Activated CD8-positive, alpha-beta memory T cell treated with anti-CD3 and anti-CD28 coated beads, Interleukin-2, amount 10 ng/mL, durations not matched to agents 7 days and 5 days (primary cell): ENCODE results near the gene CHCHD6. TPM values are rescaled to one million over a fixed set of nuclear protein-coding genes. Genes with fewer than 3 reads are reported as not detected.
A peak's percentile ranks its signal among the peaks of the same experiment; 100 is the strongest.

ENCODE experiments used
- ATAC-seq: fragments of 150-1000 bp; cut with Tn5 transposase; one replicate; pipeline ENCODE4 v1.10.0; 2021; ENCODE audit warnings: moderate library complexity
- CTCF ChIA-PET: fragments of 350-600 bp; sonication (Branson Sonifier 250); formaldehyde crosslinking; loops from one replicate; lab custom pipeline; 2021; ENCODE audit warnings: antibody characterized with exemption; lab: Charles Lee
- DNase-seq: peaks from one replicate; pipeline ENCODE4 v3.0.0-alpha.2; 2020
- H3K27ac Mint-ChIP-seq: one replicate; pipeline ENCODE4 v1.8.0; 2021; ENCODE audit warnings: mild to moderate bottlenecking, mixed read lengths
- H3K27me3 Mint-ChIP-seq: one replicate; pipeline ENCODE4 v1.8.0; 2021; ENCODE audit warnings: mixed read lengths
- H3K36me3 Mint-ChIP-seq: one replicate; pipeline ENCODE4 v1.8.0; 2021; ENCODE audit warnings: mild to moderate bottlenecking, mixed read lengths
- H3K4me1 Mint-ChIP-seq: one replicate; pipeline ENCODE4 v1.8.0; 2021; ENCODE audit warnings: mixed read lengths
- H3K4me3 Mint-ChIP-seq: one replicate; pipeline ENCODE4 v1.8.0; 2021; ENCODE audit warnings: mild to moderate bottlenecking, moderate library complexity, mixed read lengths
- H3K9me3 Mint-ChIP-seq: one replicate; pipeline ENCODE4 v1.8.0; 2022; ENCODE audit warnings: low read depth, mixed read lengths
- total RNA-seq, 2 experiments: library from RNA; stranded (reverse); gene quantifications; one replicate each; pipeline ENCODE4 v1.2.3, GENCODE V29; 2021

Gene CHCHD6
- total RNA-seq, 2 experiments from 2014 or later: 7.7 to 9.0 TPM

DNA sequence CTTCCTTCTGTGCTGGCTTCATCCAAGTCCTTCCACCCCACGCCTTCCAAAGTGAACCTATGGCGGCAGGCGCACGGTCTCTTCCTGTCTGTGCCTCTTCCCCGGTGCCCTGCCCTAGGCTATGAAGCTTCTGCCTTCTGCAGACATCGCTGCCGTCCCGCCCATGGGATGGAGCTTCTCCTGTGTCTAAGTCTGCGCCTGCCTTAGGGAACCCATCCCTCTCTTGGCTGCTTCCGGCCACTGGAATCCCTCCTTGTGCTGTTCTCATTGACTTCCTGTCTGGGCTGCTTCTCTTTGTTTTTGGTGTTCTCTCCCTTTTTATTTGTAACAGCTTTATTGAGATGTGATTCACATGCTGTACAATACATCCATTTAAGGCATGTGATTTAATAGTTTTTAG lies 17.2 kb downstream of the CHCHD6 start:
- Mint-ChIP-seq H3K27ac (no peak overlapping the region), H3K27me3 (no peaks in the 10 kb centered on the region), H3K4me3 (no peak overlapping the region), H3K9me3 (no peaks in the 10 kb centered on the region), H3K4me1 (no peaks in the 10 kb centered on the region), H3K36me3 (peaks cover 2% of the 10 kb centered on the region)
- ATAC-seq: no peak
- DNase-seq: no peak
- CTCF ChIA-PET: interaction anchor here (1.6 kb wide), 1 partner anchor 42 kb away, joined by 3 read pairs; no protein-coding TSS in a partner anchor

DNA sequence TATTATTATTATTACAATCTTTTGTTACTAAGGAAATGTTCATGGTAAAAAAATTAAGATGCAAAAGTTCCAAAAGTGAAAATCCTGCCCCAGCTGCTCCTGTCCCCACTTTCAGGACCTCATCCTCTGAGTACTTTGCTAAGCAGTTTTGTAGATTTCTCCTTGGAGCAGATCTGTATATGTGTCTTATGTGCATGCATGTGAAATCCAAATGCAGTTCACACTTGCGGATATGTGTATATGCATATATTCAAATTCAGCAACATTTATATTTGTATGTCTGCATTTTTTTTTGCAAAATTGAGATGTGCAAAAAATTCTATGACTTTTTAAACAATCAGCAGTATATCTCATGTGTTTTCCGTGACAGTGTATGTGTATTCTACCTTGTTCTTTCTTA lies 19.2 kb downstream of the CHCHD6 start:
- H3K9me3 Mint-ChIP-seq: no peaks in the 10 kb centered on the region
- no peaks in the 10 kb centered on the region for H3K4me1 Mint-ChIP-seq
- no peaks in the 10 kb centered on the region for H3K27me3 Mint-ChIP-seq
- no peak for DNase-seq
- H3K27ac Mint-ChIP-seq: no peak overlapping the region
- peaks cover 2% of the 10 kb centered on the region for H3K36me3 Mint-ChIP-seq
- CTCF ChIA-PET: no interaction called here
- H3K4me3 Mint-ChIP-seq: no peak overlapping the region
- ATAC-seq: no peak

DNA sequence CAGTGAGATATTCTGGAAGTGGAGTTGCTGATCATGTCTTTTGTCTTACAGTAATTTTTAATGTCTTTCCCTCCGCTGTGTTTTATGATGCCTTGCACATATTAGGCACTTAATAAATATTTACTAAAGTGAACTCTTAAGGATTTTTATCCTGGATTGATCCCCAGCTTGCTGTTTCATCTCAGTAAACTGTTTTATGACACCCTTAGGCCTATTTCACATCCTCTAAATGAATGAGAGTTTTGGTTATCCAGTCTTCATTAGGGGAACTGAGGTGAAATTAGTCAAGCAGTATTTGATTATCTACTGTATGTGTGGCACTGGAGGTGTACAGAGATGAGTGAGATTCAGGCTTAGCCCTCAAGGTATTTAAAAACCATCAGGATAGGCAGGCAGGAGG lies 19.8 kb downstream of the CHCHD6 start:
- no peaks in the 10 kb centered on the region for H3K4me1 Mint-ChIP-seq

GRCh38 chr3:126728680-126729079 lies 24.6 kb downstream of the CHCHD6 start:
- CTCF ChIA-PET: no interaction called here
- Mint-ChIP-seq H3K4me1 (peaks cover 11% of the 10 kb centered on the region), H3K27ac (no peak overlapping the region), H3K36me3 (peaks cover 2% of the 10 kb centered on the region), H3K27me3 (no peaks in the 10 kb centered on the region), H3K4me3 (no peak overlapping the region), H3K9me3 (no peaks in the 10 kb centered on the region)
- no peak for ATAC-seq
- no peak for DNase-seq

More for the DNA sequence above, 19.8 kb downstream of the CHCHD6 start:
- H3K9me3 Mint-ChIP-seq: no peaks in the 10 kb centered on the region
- H3K4me3 Mint-ChIP-seq: no peak overlapping the region
- ATAC-seq (no peak), DNase-seq (no peak)
- H3K36me3 Mint-ChIP-seq: peaks cover 2% of the 10 kb centered on the region
- H3K27ac Mint-ChIP-seq: no peak overlapping the region
- CTCF ChIA-PET: no interaction called here
- H3K27me3 Mint-ChIP-seq: no peaks in the 10 kb centered on the region

- DNase-seq: no peak
- Mint-ChIP-seq H3K27me3 (no peaks in the 10 kb centered on the region), H3K9me3 (no peaks in the 10 kb centered on the region), H3K36me3 (no peaks in the 10 kb centered on the region), H3K4me3 (no peak overlapping the region), H3K4me1 (peaks cover 11% of the 10 kb centered on the region), H3K27ac (peak overlapping the region; percentile 62)
- no peak for ATAC-seq
- CTCF ChIA-PET: no interaction called here
These were observed 26.3 kb downstream of the CHCHD6 start for GRCh38 chr3:126730376-126730775.

DNA sequence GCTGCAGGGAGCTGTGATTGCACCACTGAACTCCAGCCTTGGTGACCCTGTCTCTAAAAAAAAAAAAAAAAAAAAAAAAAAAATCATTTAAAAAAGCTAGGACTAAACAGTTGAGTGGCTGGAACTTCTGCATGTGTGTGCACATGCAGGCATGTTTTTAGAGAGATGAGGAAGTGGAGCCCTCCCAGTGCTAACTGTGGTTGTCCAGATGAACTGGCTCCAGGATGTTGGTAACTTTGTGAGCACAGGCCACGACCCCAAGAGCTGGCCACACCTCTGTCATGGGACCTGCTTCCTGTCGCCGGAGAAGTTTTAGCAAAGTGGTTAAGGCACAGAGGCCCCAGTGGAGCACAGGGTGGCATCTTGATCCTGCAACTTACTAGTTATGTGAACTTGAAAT lies 27.0 kb downstream of the CHCHD6 start:
- CTCF ChIA-PET: interaction anchor here (0.7 kb wide), 1 partner anchor 794 kb away, joined by 3 read pairs; no protein-coding TSS in a partner anchor
- Mint-ChIP-seq H3K27me3 (no peaks in the 10 kb centered on the region), H3K4me1 (peaks cover 11% of the 10 kb centered on the region), H3K27ac (peak overlapping the region; percentile 53), H3K4me3 (no peak overlapping the region), H3K9me3 (no peaks in the 10 kb centered on the region), H3K36me3 (no peaks in the 10 kb centered on the region)
- ATAC-seq (peak; percentile 71), DNase-seq (peak; percentile 67)

- Mint-ChIP-seq H3K9me3 (no peaks in the 10 kb centered on the region), H3K36me3 (peaks cover 1% of the 10 kb centered on the region), H3K27ac (no peak overlapping the region), H3K4me3 (no peak overlapping the region), H3K27me3 (no peaks in the 10 kb centered on the region), H3K4me1 (peaks cover 11% of the 10 kb centered on the region)
- ATAC-seq (no peak), DNase-seq (no peak)
- CTCF ChIA-PET: interaction anchor here (1.4 kb wide), 1 partner anchor 250 kb away, joined by 3 read pairs; no protein-coding TSS in a partner anchor
These were observed 28.4 kb downstream of the CHCHD6 start for GRCh38 chr3:126732281-126733060.

DNA sequence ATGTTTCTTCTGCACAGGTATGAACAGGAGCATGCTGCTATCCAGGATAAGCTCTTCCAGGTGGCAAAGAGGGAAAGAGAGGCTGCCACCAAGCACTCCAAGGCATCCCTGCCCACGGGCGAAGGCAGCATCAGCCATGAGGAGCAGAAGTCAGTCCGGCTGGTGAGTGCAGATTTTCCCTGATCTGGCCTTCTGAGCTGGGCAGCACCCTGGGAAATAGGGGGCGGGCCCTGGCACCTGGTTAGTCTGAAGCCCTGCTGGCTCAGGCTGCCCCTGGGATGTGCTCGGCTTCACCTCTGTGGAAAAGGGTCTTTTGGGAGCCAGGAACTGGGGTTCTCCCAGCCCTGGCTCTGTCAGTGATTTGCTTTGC lies 29.0 kb downstream of the CHCHD6 start:
- no peak for DNase-seq
- no peak for ATAC-seq
- CTCF ChIA-PET: interaction anchor here (1.4 kb wide), 1 partner anchor 249 kb away, joined by 3 read pairs; no protein-coding TSS in a partner anchor
- Mint-ChIP-seq H3K4me3 (no peak overlapping the region), H3K4me1 (peaks cover 11% of the 10 kb centered on the region), H3K9me3 (no peaks in the 10 kb centered on the region), H3K27me3 (no peaks in the 10 kb centered on the region), H3K27ac (no peak overlapping the region), H3K36me3 (peaks cover 1% of the 10 kb centered on the region)

GRCh38 chr3:126734106-126734723 lies 30.2 kb downstream of the CHCHD6 start:
- DNase-seq: no peak
- H3K27me3 Mint-ChIP-seq: no peaks in the 10 kb centered on the region
- no peak for ATAC-seq
- no peak overlapping the region for H3K4me3 Mint-ChIP-seq
- no peak overlapping the region for H3K27ac Mint-ChIP-seq
- peaks cover 6% of the 10 kb centered on the region for H3K36me3 Mint-ChIP-seq
- CTCF ChIA-PET: no interaction called here
- peaks cover 11% of the 10 kb centered on the region for H3K4me1 Mint-ChIP-seq
- H3K9me3 Mint-ChIP-seq: no peaks in the 10 kb centered on the region

GRCh38 chr3:126737527-126737926 lies 33.5 kb downstream of the CHCHD6 start:
- no peak overlapping the region for H3K4me3 Mint-ChIP-seq
- no peaks in the 10 kb centered on the region for H3K9me3 Mint-ChIP-seq
- H3K27ac Mint-ChIP-seq: no peak overlapping the region
- ATAC-seq (no peak), DNase-seq (no peak)
- CTCF ChIA-PET: interaction anchor here (1.5 to 2.2 kb wide), 2 partner anchors 15 to 810 kb away, joined by 4 to 6 read pairs; no protein-coding TSS in a partner anchor
- H3K27me3 Mint-ChIP-seq: no peaks in the 10 kb centered on the region
- H3K4me1 Mint-ChIP-seq: no peaks in the 10 kb centered on the region
- H3K36me3 Mint-ChIP-seq: peaks cover 13% of the 10 kb centered on the region

DNA sequence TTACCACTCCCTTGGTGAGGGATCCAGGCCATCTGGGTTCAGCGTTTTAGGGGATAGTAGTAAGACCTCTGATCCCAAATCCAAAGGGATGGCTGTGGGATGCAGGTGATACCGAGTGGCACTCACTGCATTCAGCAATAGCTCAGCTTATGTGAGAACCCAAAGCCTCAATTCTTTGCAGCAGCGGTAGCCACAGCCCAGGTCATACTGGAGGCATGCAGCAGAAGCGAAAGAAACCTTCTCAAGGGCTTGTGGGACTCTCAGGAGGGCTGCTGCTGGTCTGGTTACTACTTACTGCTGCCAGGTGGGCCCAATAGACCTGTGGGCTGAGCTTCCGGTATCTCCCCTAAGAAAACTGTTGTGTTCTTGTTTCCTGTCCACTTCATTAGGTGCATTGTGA lies 38.0 kb downstream of the CHCHD6 start:
- ATAC-seq (no peak), DNase-seq (no peak)
- H3K9me3 Mint-ChIP-seq: no peaks in the 10 kb centered on the region
- no peak overlapping the region for H3K27ac Mint-ChIP-seq
- H3K27me3 Mint-ChIP-seq: no peaks in the 10 kb centered on the region
- H3K36me3 Mint-ChIP-seq: peaks cover 11% of the 10 kb centered on the region
- CTCF ChIA-PET: no interaction called here
- H3K4me1 Mint-ChIP-seq: no peaks in the 10 kb centered on the region
- H3K4me3 Mint-ChIP-seq: no peak overlapping the region

- Mint-ChIP-seq H3K4me3 (no peak overlapping the region), H3K9me3 (no peaks in the 10 kb centered on the region), H3K27me3 (no peaks in the 10 kb centered on the region), H3K27ac (no peak overlapping the region), H3K36me3 (peaks cover 11% of the 10 kb centered on the region), H3K4me1 (no peaks in the 10 kb centered on the region)
- CTCF ChIA-PET: no interaction called here
- no peak for DNase-seq
- no peak for ATAC-seq
These were observed 39.3 kb downstream of the CHCHD6 start for GRCh38 chr3:126743350-126743749.

- Mint-ChIP-seq H3K27me3 (no peaks in the 10 kb centered on the region), H3K4me3 (no peak overlapping the region), H3K9me3 (no peaks in the 10 kb centered on the region), H3K27ac (no peak overlapping the region), H3K36me3 (peaks cover 10% of the 10 kb centered on the region), H3K4me1 (peaks cover under 1% of the 10 kb centered on the region)
- DNase-seq (no peak), ATAC-seq (no peak)
- CTCF ChIA-PET: no interaction called here
These were observed 39.7 kb downstream of the CHCHD6 start for GRCh38 chr3:126743781-126744180.
